Measurements from ENCODE around the gene PTGDS. TPM values are rescaled to one million over a fixed set of nuclear protein-coding genes. Genes with fewer than 3 reads are reported as not detected.

The PTGDS gene
- total RNA-seq, 2 experiments from 2014 or later = 40.6 to 41.0 TPM

DNA sequence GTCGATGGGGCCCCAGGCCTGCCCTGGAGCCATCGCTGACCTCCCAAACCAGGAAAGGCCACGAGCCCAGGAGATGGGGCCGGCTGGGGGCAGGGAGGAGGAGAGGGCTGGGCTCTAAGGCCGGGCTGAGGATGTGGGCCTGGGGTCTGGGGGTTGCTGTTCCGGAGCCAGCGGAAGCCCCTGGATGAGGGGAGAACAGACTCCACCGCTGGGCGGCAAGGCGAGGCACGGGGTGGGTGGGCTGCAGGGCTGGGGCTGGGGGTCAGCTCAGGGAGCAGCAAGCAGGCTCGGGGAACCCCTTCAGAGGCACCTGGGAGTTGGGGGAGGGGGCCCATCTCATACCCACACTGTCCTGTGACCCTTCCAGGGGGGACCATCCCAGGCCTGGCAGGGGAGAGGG is 13.6 kb upstream of the PTGDS start:
- no peaks in the 10 kb centered on the region for H3K27me3 Mint-ChIP-seq
- H3K36me3 Mint-ChIP-seq (ENCODE audit: low read depth) = no peaks in the 10 kb centered on the region
- peaks cover 29% of the 10 kb centered on the region for H3K4me1 Mint-ChIP-seq (ENCODE audit: low read depth)
- TF ChIP-seq, protein P1, sequence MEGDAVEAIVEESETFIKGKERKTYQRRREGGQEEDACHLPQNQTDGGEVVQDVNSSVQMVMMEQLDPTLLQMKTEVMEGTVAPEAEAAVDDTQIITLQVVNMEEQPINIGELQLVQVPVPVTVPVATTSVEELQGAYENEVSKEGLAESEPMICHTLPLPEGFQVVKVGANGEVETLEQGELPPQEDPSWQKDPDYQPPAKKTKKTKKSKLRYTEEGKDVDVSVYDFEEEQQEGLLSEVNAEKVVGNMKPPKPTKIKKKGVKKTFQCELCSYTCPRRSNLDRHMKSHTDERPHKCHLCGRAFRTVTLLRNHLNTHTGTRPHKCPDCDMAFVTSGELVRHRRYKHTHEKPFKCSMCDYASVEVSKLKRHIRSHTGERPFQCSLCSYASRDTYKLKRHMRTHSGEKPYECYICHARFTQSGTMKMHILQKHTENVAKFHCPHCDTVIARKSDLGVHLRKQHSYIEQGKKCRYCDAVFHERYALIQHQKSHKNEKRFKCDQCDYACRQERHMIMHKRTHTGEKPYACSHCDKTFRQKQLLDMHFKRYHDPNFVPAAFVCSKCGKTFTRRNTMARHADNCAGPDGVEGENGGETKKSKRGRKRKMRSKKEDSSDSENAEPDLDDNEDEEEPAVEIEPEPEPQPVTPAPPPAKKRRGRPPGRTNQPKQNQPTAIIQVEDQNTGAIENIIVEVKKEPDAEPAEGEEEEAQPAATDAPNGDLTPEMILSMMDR (IDR thresholded peaks at IDR 0.05) = no peak
- H3K27ac Mint-ChIP-seq = no peak overlapping the region
- H3K9me3 Mint-ChIP-seq = no peaks in the 10 kb centered on the region
- no peaks in the 10 kb centered on the region for H3K36me3 ChIP-seq (ENCODE audit: insufficient read depth, low read length)
- peaks cover 78% of the 10 kb centered on the region for H3K4me1 ChIP-seq (ENCODE audit: insufficient read depth, low read length)
- ChIA-PET POLR2A (no interaction called here), CTCF (no interaction called here)
- ATAC-seq (ENCODE audit: poor library complexity) = no peak
- no peak overlapping the region for H3K27ac ChIP-seq (ENCODE audit: low read depth in 1 of 2, low read length in 2 of 2)
- H3K4me3 ChIP-seq (ENCODE audit: low read length) = no peak overlapping the region
- H3K4me3 Mint-ChIP-seq = no peak overlapping the region
- intact Hi-C loops (cut with DNase I, micrococcal nuclease) = no loop called here
- no peaks in the 10 kb centered on the region for H3K9me3 ChIP-seq (ENCODE audit: control insufficient read depth in 1 of 2, insufficient read depth in 1 of 2, low read length in 2 of 2)
- H3K27me3 ChIP-seq (ENCODE audit: control insufficient read depth in 1 of 2, insufficient read depth in 2 of 2, low read length in 2 of 2) = no peaks in the 10 kb centered on the region
- no peak for DNase-seq

DNA sequence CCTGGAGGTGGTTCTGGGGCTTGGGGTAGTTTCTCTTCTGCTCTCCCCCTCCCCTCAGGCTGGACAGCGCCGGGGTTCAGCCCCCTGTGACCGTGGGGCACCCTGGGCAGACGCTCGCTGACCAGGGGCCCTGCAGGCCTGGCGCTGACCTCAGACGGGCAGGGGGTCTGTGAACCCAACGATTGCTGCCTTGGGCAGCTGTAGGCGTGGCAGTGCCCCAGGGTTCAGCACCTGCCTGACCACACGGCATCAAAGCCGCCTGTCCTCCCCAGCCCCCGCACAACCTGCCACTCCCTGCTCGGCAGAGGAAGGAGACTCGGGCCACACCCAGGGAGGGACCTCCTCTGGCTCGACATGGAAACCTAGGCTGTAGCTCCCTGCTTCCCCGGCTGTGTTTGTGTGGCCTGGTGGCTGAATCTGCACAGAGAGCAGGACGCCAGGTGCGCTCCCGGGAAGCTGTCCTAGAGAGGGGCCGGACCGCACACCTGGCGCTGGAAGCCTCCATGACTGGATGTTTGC is 13.1 kb upstream of the PTGDS start:
- no peak for ATAC-seq (ENCODE audit: poor library complexity)
- H3K4me1 ChIP-seq (ENCODE audit: insufficient read depth, low read length) = peaks cover 74% of the 10 kb centered on the region
- Mint-ChIP-seq H3K4me1 (ENCODE audit: low read depth) (peaks cover 29% of the 10 kb centered on the region), H3K4me3 (no peak overlapping the region), H3K27ac (no peak overlapping the region), H3K9me3 (no peaks in the 10 kb centered on the region), H3K36me3 (ENCODE audit: low read depth) (no peaks in the 10 kb centered on the region), H3K27me3 (no peaks in the 10 kb centered on the region)
- H3K4me3 ChIP-seq (ENCODE audit: low read length) = no peak overlapping the region
- ChIA-PET CTCF (no interaction called here), POLR2A (no interaction called here)
- TF ChIP-seq, protein P1 (IDR thresholded peaks at IDR 0.05) = no peak
- no peak for DNase-seq
- intact Hi-C loops (cut with DNase I, micrococcal nuclease) = no loop called here
- no peaks in the 10 kb centered on the region for H3K27me3 ChIP-seq (ENCODE audit: control insufficient read depth in 1 of 2, insufficient read depth in 2 of 2, low read length in 2 of 2)
- H3K36me3 ChIP-seq (ENCODE audit: insufficient read depth, low read length) = no peaks in the 10 kb centered on the region
- H3K9me3 ChIP-seq (ENCODE audit: control insufficient read depth in 1 of 2, insufficient read depth in 1 of 2, low read length in 2 of 2) = no peaks in the 10 kb centered on the region
- H3K27ac ChIP-seq (ENCODE audit: low read depth in 1 of 2, low read length in 2 of 2) = no peak overlapping the region

DNA sequence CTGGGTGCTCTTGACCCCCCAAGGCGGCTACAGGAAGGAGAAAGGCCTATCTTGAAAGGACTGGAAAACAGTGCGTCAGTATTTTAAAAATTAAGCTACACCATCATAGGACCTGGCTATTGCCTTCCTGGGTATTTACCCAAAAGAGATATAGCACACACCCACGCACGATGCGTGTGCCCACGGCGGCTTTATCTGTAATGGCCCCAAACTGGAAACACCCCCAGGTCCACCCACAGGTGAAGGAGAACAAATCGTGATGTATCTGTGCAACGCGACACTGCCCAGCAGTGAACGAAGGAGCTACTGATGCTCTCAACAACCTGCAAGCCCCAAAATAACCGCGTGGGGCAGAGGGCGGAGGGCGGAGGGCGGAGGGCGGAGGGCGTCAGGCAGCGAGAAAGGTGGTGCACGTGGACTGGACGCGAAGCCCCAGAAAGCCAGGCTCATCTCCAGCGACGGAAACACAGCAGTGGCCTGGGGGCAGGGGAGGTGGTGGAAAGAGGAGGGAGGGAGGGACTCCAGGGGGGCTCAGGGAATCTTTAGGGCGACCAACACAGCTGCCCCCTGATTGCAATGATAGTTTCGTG is 12.4 kb upstream of the PTGDS start:
- Histone ChIP-seq H3K27me3 (ENCODE audit: control insufficient read depth in 1 of 2, insufficient read depth in 2 of 2, low read length in 2 of 2) (no peaks in the 10 kb centered on the region), H3K4me1 (ENCODE audit: insufficient read depth, low read length) (peaks cover 67% of the 10 kb centered on the region), H3K36me3 (ENCODE audit: insufficient read depth, low read length) (no peaks in the 10 kb centered on the region), H3K9me3 (ENCODE audit: control insufficient read depth in 1 of 2, insufficient read depth in 1 of 2, low read length in 2 of 2) (no peaks in the 10 kb centered on the region), H3K4me3 (ENCODE audit: low read length) (no peak overlapping the region), H3K27ac (ENCODE audit: low read depth in 1 of 2, low read length in 2 of 2) (no peak overlapping the region)
- Mint-ChIP-seq H3K36me3 (ENCODE audit: low read depth) (no peaks in the 10 kb centered on the region), H3K9me3 (no peaks in the 10 kb centered on the region), H3K27ac (no peak overlapping the region), H3K27me3 (no peaks in the 10 kb centered on the region), H3K4me1 (ENCODE audit: low read depth) (peaks cover 28% of the 10 kb centered on the region), H3K4me3 (no peak overlapping the region)
- DNase-seq = no peak
- ChIA-PET CTCF (no interaction called here), POLR2A (interaction anchor here (1.3 kb wide), 1 partner anchor 27 kb away, joined by 3 read pairs; the partner anchor contains the start of gene PAXX)
- no peak for ATAC-seq (ENCODE audit: poor library complexity)
- TF ChIP-seq, protein P1 (IDR thresholded peaks at IDR 0.05) = no peak
- intact Hi-C loops (cut with DNase I, micrococcal nuclease) = no loop called here

All from CD4-positive, alpha-beta T cell (primary cell).